Activated CD8-positive, alpha-beta memory T cell treated with anti-CD3 and anti-CD28 coated beads, Interleukin-2, amount 50 U/mL, for 1 hour (primary cell): ENCODE data around the gene MRPL19.

Experiments used
- DNase-seq: peaks from one replicate; pipeline ENCODE4 v3.0.0-alpha.2; 2020; ENCODE audit errors: extremely low read depth

The MRPL19 gene

GRCh38 chr2:75616406-75616805 is 30.2 kb upstream of the MRPL19 start:
- no peak for DNase-seq

- no peak for DNase-seq
Observed at GRCh38 chr2:75616933-75617332, 29.6 kb upstream of the MRPL19 start.

GRCh38 chr2:75619956-75620740 is 26.4 kb upstream of the MRPL19 start:
- DNase-seq: no peak

DNA sequence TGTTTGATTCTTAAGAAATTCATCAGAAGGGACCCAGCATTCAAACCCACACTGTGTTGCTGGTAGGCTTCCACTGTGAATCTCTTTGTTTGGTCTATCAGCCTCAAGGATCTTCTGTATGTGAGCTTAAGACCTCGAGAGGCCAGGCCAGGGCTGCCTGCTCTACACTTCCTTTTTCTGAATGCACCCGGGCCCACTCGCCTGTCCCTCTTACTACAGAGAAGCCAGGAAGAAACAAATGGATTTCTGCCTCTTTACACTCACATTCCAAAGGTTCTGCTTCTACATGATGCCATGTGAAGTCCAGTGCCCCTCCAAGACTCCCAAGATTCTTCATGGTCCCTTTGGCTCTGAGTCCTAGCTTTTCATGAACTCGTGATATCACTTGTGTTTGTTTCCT is 25.4 kb upstream of the MRPL19 start:
- DNase-seq: no peak

GRCh38 chr2:75622500-75622899 is 24.1 kb upstream of the MRPL19 start:
- DNase-seq: no peak

DNA sequence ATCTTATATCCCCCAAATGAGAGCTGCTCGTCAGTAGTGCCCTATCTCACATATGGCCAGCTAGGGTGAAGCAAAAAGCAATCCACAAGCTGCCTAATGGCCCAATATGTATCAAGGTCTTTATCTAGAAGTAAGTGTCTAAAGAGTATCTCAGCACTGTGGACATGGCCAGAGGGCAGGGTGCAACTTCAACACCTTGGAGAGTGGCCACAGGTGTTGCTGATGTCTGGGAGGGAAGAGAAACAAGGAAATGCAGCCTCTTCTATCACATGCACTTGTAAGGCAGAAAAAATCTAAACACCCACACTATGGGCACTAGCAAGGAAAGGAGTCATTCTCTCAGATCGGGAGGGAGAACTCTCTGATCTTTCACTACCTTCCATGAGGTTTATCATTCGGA is 23.7 kb upstream of the MRPL19 start:
- DNase-seq: no peak

DNA sequence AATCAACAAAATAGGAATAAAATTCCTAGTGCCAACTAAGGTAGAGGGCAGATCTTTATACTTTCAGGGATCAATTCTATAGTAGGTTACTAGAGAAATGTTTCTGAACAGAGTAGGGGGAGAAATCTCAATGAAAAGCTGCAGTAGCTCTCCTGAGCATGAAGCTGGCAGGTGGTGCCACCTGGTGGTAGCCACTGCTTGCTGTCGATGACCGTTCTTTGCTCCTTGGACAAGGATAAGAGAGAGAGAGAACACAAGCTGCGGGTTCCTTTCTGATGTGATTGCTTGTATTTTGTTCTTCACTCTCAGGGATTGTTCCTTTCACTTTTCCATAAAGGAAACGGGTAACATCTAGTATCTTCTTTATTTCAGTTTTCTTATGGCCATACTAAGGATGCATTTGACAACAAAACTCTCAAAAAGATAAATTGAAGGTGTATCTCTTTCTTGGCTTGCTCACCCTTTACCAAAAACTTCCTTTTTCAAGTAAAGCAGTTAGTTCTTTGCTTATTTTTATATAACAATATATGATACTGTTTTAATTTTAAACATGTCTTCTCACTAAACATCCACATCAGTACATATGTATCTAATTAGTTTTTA is 18.6 kb upstream of the MRPL19 start:
- no peak for DNase-seq

DNA sequence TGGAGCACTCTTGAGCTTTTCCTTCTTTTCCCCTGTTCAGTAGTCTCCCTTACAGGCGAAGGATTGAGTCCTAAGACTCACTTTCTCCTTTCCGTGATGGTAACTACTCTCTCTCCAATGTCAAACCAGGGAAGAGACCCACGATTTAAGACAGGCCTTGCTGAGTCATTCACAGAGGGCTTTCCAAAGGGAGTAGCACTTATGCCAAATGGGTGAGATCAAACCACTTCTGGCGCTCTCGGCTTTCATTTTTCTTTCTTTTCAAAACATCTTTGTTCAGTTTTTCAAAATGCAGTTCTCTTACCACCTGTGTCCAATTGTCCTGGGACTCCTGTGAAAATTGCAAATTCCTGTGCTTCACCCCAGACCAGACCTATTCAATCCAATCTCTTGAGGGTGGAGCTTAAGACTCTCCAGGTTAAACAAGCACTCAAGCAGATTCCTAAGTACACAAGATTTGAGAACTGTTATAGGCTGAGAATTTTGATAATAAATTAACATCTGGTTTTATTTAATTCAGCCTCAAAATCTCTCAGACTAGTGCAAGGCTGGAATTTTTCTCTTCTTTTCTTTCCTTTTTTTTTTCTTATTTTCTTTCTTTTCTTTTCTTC is 14.4 kb upstream of the MRPL19 start:
- DNase-seq: no peak

- no peak for DNase-seq
Observed at GRCh38 chr2:75632813-75633212, 13.8 kb upstream of the MRPL19 start.

DNA sequence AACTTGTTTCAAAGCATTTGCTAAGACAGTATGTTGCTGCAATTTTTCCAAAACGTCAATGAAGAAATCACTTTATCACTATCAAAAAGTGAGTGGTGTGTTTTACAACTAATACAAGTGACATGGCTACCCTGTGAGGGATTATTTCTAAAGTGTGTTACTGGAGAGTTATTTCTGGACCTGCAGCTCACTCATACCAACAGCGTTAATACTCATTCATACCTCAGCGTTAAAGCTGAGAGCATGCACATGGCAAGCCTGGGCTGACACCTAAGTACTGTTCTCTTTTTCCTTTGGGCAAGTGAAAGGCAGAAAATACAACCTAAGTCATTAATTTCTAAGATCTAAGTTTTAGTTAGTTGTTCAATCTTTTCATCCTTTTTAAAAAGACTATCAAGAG is 13.0 kb upstream of the MRPL19 start:
- no peak for DNase-seq

- DNase-seq: no peak
Observed at GRCh38 chr2:75634945-75635344, 11.6 kb upstream of the MRPL19 start.

DNA sequence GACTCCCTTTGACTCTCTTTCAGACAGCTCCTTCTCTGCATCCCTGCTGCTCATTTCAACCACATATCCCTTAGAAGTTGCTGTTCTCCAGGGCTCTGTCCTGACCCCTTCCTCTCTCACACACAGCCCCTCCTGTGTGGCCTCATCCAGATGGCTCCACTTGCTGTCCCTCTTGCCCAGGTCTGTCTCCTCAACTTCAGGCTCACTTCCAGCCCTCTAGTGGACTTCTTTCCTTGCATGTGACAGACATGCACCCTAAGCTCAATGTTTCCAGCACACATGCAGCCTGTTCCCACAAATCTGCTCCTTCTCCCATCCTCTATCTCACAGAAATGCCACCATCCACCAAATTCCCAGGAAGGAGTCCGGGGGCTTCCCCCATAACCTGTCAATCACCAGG is 9.0 kb upstream of the MRPL19 start:
- DNase-seq: no peak

- no peak for DNase-seq
Observed at GRCh38 chr2:75640621-75641121, 5.9 kb upstream of the MRPL19 start.

DNA sequence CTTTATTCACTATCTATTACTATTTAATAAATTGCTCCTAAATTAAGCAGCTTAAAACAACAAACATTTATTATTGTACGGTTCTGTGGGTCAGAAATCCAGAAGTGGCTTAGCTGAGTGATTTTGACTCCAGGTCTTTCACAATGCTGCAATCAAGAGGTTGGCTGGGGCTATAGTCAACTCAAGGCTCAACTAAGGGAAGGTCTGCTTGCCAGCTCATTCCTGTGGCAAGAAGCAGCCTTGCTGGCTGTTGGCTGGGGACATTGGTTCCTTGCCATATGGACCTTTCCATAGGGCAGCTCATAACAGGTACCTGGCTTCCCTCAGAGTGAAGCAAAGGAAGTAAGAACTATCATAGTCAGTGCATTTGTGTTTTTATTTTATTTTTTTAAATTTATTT is 5.0 kb upstream of the MRPL19 start:
- no peak for DNase-seq

DNA sequence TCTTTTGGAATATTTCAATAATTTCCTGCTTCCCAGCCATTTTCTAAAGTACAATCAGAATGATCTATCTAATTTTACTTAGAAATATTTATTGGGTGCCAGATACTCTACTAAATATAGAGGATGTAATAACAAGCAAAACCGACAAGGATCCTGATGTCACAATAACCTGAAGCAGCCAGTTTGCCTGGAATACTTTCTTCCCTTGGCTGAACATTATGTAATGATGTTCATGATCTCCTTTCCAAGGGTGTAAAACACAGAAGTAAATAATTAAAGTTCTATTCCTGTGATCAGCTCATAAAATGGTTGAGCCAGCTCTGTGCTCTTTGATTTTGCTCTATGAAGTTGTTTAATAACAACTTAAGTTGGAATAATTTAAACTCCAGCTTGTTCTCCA is 2.6 kb upstream of the MRPL19 start:
- DNase-seq: no peak

DNA sequence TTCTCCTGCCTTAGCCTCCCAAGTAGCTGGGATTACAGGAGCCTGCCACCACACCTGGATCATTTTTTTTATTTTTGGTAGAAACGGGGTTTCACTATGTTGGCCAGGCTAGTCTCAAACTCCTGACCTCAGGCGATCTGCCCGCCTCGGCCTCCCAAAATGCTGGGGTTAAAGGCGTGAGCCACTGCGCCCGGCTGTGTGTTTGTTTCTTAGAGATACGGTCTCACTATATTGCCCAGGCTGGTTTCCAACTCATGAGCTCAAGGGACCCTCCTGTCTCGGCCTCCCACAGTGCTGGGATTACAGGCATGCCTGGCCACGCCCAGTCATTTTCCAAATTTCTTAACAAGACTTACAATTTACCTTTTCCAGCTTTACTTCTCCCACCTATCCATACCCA is 940 bp upstream of the MRPL19 start:
- DNase-seq: no peak

GRCh38 chr2:75646090-75646582 is 447 bp upstream of the MRPL19 start:
- no peak for DNase-seq

GRCh38 chr2:75647771-75648170 is 1.2 kb downstream of the MRPL19 start:
- DNase-seq: no peak

DNA sequence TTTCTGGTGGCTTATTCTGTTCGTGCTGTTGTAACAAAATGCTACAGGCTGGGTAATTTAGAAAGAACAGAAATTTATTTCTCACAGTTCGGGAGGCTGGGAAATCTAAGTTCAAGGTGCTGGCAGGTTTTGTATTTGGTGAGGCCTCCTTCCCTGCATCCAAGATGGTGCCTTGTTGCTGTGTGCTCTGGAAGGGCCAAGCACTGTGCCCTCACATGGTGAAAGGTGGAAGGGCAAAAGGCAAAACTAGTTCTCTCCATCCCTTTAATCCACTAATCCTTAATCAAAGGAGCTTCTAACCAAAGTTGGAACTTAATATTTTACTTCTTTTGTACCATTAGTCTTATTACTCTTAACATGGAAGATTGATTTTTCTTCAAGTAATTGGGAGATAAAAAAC is 7.4 kb downstream of the MRPL19 start:
- no peak for DNase-seq

GRCh38 chr2:75655861-75656260 is 9.3 kb downstream of the MRPL19 start:
- no peak for DNase-seq

GRCh38 chr2:75656563-75656962 is 10.0 kb downstream of the MRPL19 start:
- DNase-seq: no peak

- no peak for DNase-seq
Observed at GRCh38 chr2:75657798-75658197, 11.2 kb downstream of the MRPL19 start.

DNA sequence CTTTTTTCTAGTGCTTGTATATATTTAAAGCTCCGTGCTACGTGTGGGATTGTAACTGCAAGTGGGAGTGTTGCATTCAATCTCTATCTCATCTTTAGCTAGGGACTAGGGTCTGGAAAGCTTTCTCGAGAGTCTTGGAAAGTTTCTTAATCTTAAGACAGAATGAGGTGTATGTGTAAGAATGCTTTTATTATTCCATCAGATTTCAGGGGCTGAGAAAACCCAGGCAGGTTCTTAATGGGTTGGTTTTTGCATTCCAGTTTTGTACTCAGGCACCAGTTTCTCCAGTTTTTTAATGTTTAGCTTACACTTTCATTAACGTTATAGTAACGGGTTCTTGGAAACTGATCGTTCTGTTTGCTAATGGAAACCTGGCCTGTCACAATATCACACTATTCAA is 20.3 kb downstream of the MRPL19 start:
- DNase-seq: no peak
